NCI-H2107 treated with DMSO at 0.1 percent for 48 hours (cell line): ENCODE results near the gene LMAN2.

ENCODE experiments used
- DNase-seq: peaks from one replicate; lab custom pipeline; 2025; ENCODE audit not compliant: unreplicated experiment; lab: John Stamatoyannopoulos, UW

Gene LMAN2

GRCh38 chr5:177290816-177291596 lies 60.5 kb downstream of the LMAN2 start:
- DNase-seq = no peak

GRCh38 chr5:177288191-177288590 lies 63.3 kb downstream of the LMAN2 start:
- DNase-seq = no peak
